HUES64 (cell line): ENCODE measurements around the gene MMGT1.
"Not testable (repeated sequence)": the region's sequence is repeated elsewhere in the genome, so short reads cannot be mapped to it uniquely, and the experiment has no call there.

Experiments
- H3K27ac ChIP-seq: 2 replicates; pipeline ENCODE4 v1.7.0; 2013; ENCODE audit warnings: low read depth, low read length, inconsistent platforms
- H3K27me3 ChIP-seq: 2 replicates; pipeline ENCODE4 v1.6.1; 2013; ENCODE audit warnings: mild to moderate bottlenecking, low read length; ENCODE audit not compliant: insufficient read depth
- H3K36me3 ChIP-seq: 2 replicates; pipeline ENCODE4 v1.6.1; 2013; ENCODE audit warnings: mild to moderate bottlenecking, low read length; ENCODE audit not compliant: insufficient read depth
- H3K4me1 ChIP-seq: 2 replicates; pipeline ENCODE4 v1.6.1; 2013; ENCODE audit warnings: mild to moderate bottlenecking, low read length, moderate library complexity; ENCODE audit not compliant: insufficient read depth
- H3K4me3 ChIP-seq: 2 replicates; pipeline ENCODE4 v1.5.1; 2013; ENCODE audit warnings: mild to moderate bottlenecking, low read length, moderate library complexity
- H3K9ac ChIP-seq: 2 replicates; pipeline ENCODE4 v1.6.1; 2013; ENCODE audit warnings: mild to moderate bottlenecking, low read depth, low read length
- H3K9me3 ChIP-seq: 2 replicates; pipeline ENCODE4 v1.6.1; 2013; ENCODE audit warnings: low read depth, low read length; ENCODE audit not compliant: insufficient read depth
- WGBS: fragments of 150-250, 120-280 bp; methylation state at CpG from one replicate; pipeline ENCODE4 v1.1.7; 2013; ENCODE audit warnings: missing lambda C conversion rate; 5-methylcytosine and 5-hydroxymethylcytosine counted together

MMGT1 gene

DNA sequence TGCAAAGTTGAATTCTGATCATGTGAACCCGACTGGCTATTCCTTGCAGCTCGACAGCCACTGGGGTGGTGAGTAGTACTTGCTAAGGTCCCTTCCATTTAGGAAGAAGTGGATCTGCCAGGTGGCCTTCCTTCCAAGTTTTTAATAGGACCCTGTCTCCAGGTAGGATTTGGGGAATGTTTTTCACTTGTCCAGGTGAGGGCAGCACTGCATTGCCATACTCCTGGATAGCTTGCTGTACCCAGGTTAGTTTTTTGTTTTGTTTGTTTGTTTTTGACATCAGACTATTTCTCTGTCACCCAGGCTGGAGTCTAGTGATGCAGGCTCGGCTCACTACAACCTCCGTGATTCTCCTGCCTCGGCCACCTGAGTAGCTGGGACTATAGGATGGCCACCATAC is 50.4 kb downstream of the MMGT1 start:
- Histone ChIP-seq H3K4me1 (no peaks in the 10 kb centered on the region), H3K9me3 (no peaks in the 10 kb centered on the region), H3K4me3 (no peak overlapping the region)

GRCh38 chrX:135920516-135920915 is 53.3 kb downstream of the MMGT1 start:
- H3K27ac ChIP-seq = not testable (repeated sequence)
- WGBS = no CpG with 5 or more reads among the region's 1 CpG

More for the DNA sequence above, 50.4 kb downstream of the MMGT1 start:
- Histone ChIP-seq H3K27me3 (no peaks in the 10 kb centered on the region), H3K36me3 (no peaks in the 10 kb centered on the region), H3K27ac (no peak overlapping the region), H3K9ac (no peak overlapping the region)
- WGBS = 85% methylated on average over 5 of the region's 5 CpGs

DNA sequence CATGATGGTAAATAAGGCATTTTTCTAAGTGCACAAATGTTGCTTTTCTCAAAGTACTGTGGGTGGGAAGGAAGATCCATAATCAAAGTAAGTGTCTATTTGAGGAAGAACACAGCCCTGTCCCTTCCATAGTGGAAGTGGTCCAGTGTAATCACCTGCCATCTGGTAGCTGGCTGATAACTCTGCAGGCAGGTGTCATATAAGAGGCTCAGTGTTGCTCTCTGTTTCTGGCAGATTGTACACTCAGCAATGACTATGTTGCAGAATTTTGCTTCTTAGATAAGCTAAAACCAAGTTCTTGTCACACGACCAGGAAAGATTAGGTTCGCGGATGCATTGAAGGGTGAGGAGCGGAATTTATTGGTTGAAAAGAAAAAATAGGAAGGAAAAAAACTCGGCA is 59.4 kb downstream of the MMGT1 start:
- Histone ChIP-seq H3K9me3 (no peaks in the 10 kb centered on the region), H3K4me1 (no peaks in the 10 kb centered on the region), H3K27me3 (no peaks in the 10 kb centered on the region), H3K9ac (no peak overlapping the region), H3K27ac (no peak overlapping the region), H3K36me3 (no peaks in the 10 kb centered on the region), H3K4me3 (no peak overlapping the region)
- 93% methylated on average over 4 of the region's 5 CpGs for WGBS

More at GRCh38 chrX:135920516-135920915, 53.3 kb downstream of the MMGT1 start:
- not testable (repeated sequence) for H3K27me3 ChIP-seq, H3K4me3 ChIP-seq, H3K36me3 ChIP-seq, H3K9me3 ChIP-seq, H3K4me1 ChIP-seq, H3K9ac ChIP-seq
